Right lobe of liver (tissue), 6 donors: ENCODE data around the gene SLC5A9. TPM values are rescaled to one million over a fixed set of nuclear protein-coding genes. Genes with fewer than 3 reads are reported as not detected.

Experiments
- ATAC-seq, 4 donors: fragments of 200-7000 bp; cut with Tn5 transposase; one replicate each; pipeline ENCODE4 v1.9.1; 2020; ENCODE audit warnings: mild to moderate bottlenecking in 4 of 4, moderate library complexity in 4 of 4
- DNase-seq, 3 donors: peaks; one replicate each; pipeline ENCODE4 v3.0.0-alpha.2; 2020
- H3K27ac ChIP-seq, 3 donors: fragments of 200-600 bp; one replicate each; pipeline ENCODE4 v1.8.0; 2022
- H3K27me3 ChIP-seq, 2 donors: fragments of 200-600 bp; one replicate each; pipeline ENCODE4 v1.8.0; 2022
- H3K36me3 ChIP-seq, 4 donors: fragments of 200-600 bp; sonication (generic) in 1 of 4; one replicate each; pipeline versions ENCODE4 v1.5.1 to v1.8.0; 2017 to 2022; ENCODE audit warnings: control low read depth in 1 of 4
- H3K4me1 ChIP-seq, 4 donors: fragments of 200-600 bp; sonication (generic) in 1 of 4; one replicate each; pipeline versions ENCODE4 v1.5.1 to v1.8.0; 2017 to 2022; ENCODE audit warnings: control low read depth in 1 of 4
- H3K4me3 ChIP-seq, 3 donors: fragments of 200-600 bp; one replicate each; pipeline ENCODE4 v1.8.0; 2022
- H3K9me3 ChIP-seq, 4 donors: fragments of 200-600 bp; sonication (generic) in 1 of 4; one replicate each; pipeline versions ENCODE4 v1.5.1 to v1.8.0; 2017 to 2022; ENCODE audit warnings: control low read depth in 1 of 4
- CTCF ChIP-seq, 4 donors: fragments of 200-600 bp in 3 of 4; fragments of 450-650 bp in 1 of 4; IDR thresholded peaks; one replicate each; pipeline versions ENCODE4 v1.5.1 to v1.8.0; 2016 to 2022; ENCODE audit warnings: antibody characterized with exemption in 4 of 4, mild to moderate bottlenecking in 2 of 4
- POLR2A ChIP-seq: fragments of 450-650 bp; IDR thresholded peaks from one replicate; pipeline ENCODE4 v1.6.1; 2017; ENCODE audit warnings: antibody characterized with exemption, mild to moderate bottlenecking
- WGBS: methylation state at CpG from one replicate; pipeline ENCODE4 v1.1.6; 2018; ENCODE audit warnings: low coverage, low lambda C conversion rate; ENCODE audit not compliant: insufficient coverage; ENCODE audit errors: missing lambda C conversion rate; 5-methylcytosine and 5-hydroxymethylcytosine counted together
- intact Hi-C, 2 donors: fragments of 100-400 bp; cut with DNase I; formaldehyde crosslinking; loops; one replicate each; pipeline versions ENCODE4 v1.11.2 to v1.14.1; 2022
- total RNA-seq, 6 experiments: library from RNA; depleted of rRNA in 2 of 6; stranded (reverse); fragments of >200 nt in 2 of 6; fragmentation: NEBNext Ultra II Directional in 3 of 6; extraction: Animal tissue kit (Norgen Biotek cat#: 25700) in 3 of 6; gene quantifications; one replicate each; pipeline versions ENCODE4 v1.1.0 to v1.2.4, GENCODE V29; 2016 to 2023
- donor health status: DM: no; HTN: yes; CAD: no.
- donor health status: DM: no; HTN: no; CAD: no.
- donor health status: DM: no; HTN: no; CAD: no.
- donor health status: DM: no; HTN: yes; CAD: no.
- donor health status: DM: no; HTN: yes; CAD: no.

SLC5A9 gene
- total RNA-seq, 6 experiments from 2014 or later: 8.5 to 16.9 (median 11.8) TPM

- Histone ChIP-seq H3K27me3 (no peaks in the 10 kb centered on the region), H3K4me3 (no peak overlapping the region), H3K36me3 (no peaks in the 10 kb centered on the region), H3K4me1 (peaks cover 0 to 17% (median 4%) of the 10 kb centered on the region in 4 donors), H3K27ac (no peak overlapping the region), H3K9me3 (no peaks in the 10 kb centered on the region)
- intact Hi-C loops: no loop called here
- DNase-seq: no peak
- 0% methylated on average over 1 of the region's 1 CpG for WGBS
- no peak for ATAC-seq
- TF ChIP-seq POLR2A (no peak), CTCF (IDR thresholded peaks at IDR 0.05) (no peak)
These were observed 4.7 kb upstream of the SLC5A9 start for GRCh38 chr1:48217856-48218255.

GRCh38 chr1:48219803-48220202 lies 2.7 kb upstream of the SLC5A9 start:
- no peak for ATAC-seq
- DNase-seq: peak in 1 of 3 donors; percentile 2
- intact Hi-C loops: no loop called here
- Histone ChIP-seq H3K27me3 (no peaks in the 10 kb centered on the region), H3K9me3 (no peaks in the 10 kb centered on the region), H3K4me3 (no peak overlapping the region), H3K27ac (no peak overlapping the region), H3K36me3 (no peaks in the 10 kb centered on the region), H3K4me1 (peaks cover 0 to 29% (median 4%) of the 10 kb centered on the region in 4 donors)
- 67% methylated on average over 1 of the region's 2 CpGs for WGBS
- no peak for TF ChIP-seq POLR2A
- no peak for TF ChIP-seq CTCF (IDR thresholded peaks at IDR 0.05)

- H3K27ac ChIP-seq: no peak overlapping the region
- 57% methylated on average over 2 of the region's 3 CpGs for WGBS
These were observed 1.4 kb upstream of the SLC5A9 start for GRCh38 chr1:48221122-48221521.

GRCh38 chr1:48221657-48222056 lies 859 bp upstream of the SLC5A9 start:
- WGBS: 100% methylated on average over 1 of the region's 3 CpGs
- no peak for TF ChIP-seq POLR2A
- no peak for TF ChIP-seq CTCF (IDR thresholded peaks at IDR 0.05)
- DNase-seq (peak in 1 of 3 donors; percentile 58), ATAC-seq (peak; percentile 4 to 65 (median 30))
- Histone ChIP-seq H3K9me3 (no peaks in the 10 kb centered on the region), H3K4me1 (peaks cover 0 to 29% (median 4%) of the 10 kb centered on the region in 4 donors), H3K27me3 (no peaks in the 10 kb centered on the region), H3K27ac (peak overlapping the region in 1 of 3 donors; percentile 69), H3K4me3 (no peak overlapping the region), H3K36me3 (no peaks in the 10 kb centered on the region)
- intact Hi-C loops: no loop called here

More at GRCh38 chr1:48221122-48221521, 1.4 kb upstream of the SLC5A9 start:
- Histone ChIP-seq H3K4me3 (no peak overlapping the region), H3K36me3 (no peaks in the 10 kb centered on the region), H3K9me3 (no peaks in the 10 kb centered on the region), H3K4me1 (peaks cover 0 to 29% (median 4%) of the 10 kb centered on the region in 4 donors), H3K27me3 (no peaks in the 10 kb centered on the region)
- intact Hi-C loops: no loop called here
- TF ChIP-seq POLR2A: no peak
- TF ChIP-seq CTCF (IDR thresholded peaks at IDR 0.05): no peak
- ATAC-seq (no peak), DNase-seq (peak in 1 of 3 donors; percentile 23)
